HG03139 (cell line): Measurements from ENCODE around the gene TMEM266.

Experiments used
- ATAC-seq: cut with Tn5 transposase; IDR thresholded peaks from one replicate; pipeline ENCODE4 v1.9.1; 2021; ENCODE audit not compliant: unreplicated experiment

Gene TMEM266

GRCh38 chr15:76065793-76066192 is 6.0 kb downstream of the TMEM266 start:
- ATAC-seq: no peak

GRCh38 chr15:76070192-76070591 is 10.4 kb downstream of the TMEM266 start:
- ATAC-seq: no peak

GRCh38 chr15:76070921-76071635 is 11.3 kb downstream of the TMEM266 start:
- no peak for ATAC-seq

- no peak for ATAC-seq
These were observed 12.0 kb downstream of the TMEM266 start for GRCh38 chr15:76071806-76072205.

GRCh38 chr15:76073554-76073953 is 13.8 kb downstream of the TMEM266 start:
- no peak for ATAC-seq

GRCh38 chr15:76075046-76075445 is 15.3 kb downstream of the TMEM266 start:
- ATAC-seq: no peak

- no peak for ATAC-seq
These were observed 18.6 kb downstream of the TMEM266 start for GRCh38 chr15:76078285-76078877.

- ATAC-seq: no peak
These were observed 24.5 kb downstream of the TMEM266 start for GRCh38 chr15:76084256-76084655.

GRCh38 chr15:76098685-76099084 is 38.9 kb downstream of the TMEM266 start:
- no peak for ATAC-seq

GRCh38 chr15:76099388-76099787 is 39.6 kb downstream of the TMEM266 start:
- no peak for ATAC-seq

- ATAC-seq: no peak
These were observed 40.6 kb downstream of the TMEM266 start for GRCh38 chr15:76100361-76100760.

- no peak for ATAC-seq
These were observed 41.9 kb downstream of the TMEM266 start for GRCh38 chr15:76101655-76102054.

- ATAC-seq: no peak
These were observed 45.6 kb downstream of the TMEM266 start for GRCh38 chr15:76105391-76105790.

- ATAC-seq: no peak
These were observed 46.1 kb downstream of the TMEM266 start for GRCh38 chr15:76105911-76106310.

- no peak for ATAC-seq
These were observed 47.4 kb downstream of the TMEM266 start for GRCh38 chr15:76107169-76107568.

GRCh38 chr15:76108021-76108723 is 48.4 kb downstream of the TMEM266 start:
- no peak for ATAC-seq

- ATAC-seq: no peak
These were observed 49.3 kb downstream of the TMEM266 start for GRCh38 chr15:76109046-76109445.

GRCh38 chr15:76114561-76114960 is 54.8 kb downstream of the TMEM266 start:
- no peak for ATAC-seq

- ATAC-seq: no peak
These were observed 56.5 kb downstream of the TMEM266 start for GRCh38 chr15:76116138-76116885.

- no peak for ATAC-seq
These were observed 57.4 kb downstream of the TMEM266 start for GRCh38 chr15:76117181-76117580.

- ATAC-seq: no peak
These were observed 59.0 kb downstream of the TMEM266 start for GRCh38 chr15:76118767-76119166.
